HL-60 (cell line): ENCODE measurements around the gene CDC37L1.

ENCODE experiments used
- DNase-seq, 2 experiments: peaks; one replicate each; pipeline ENCODE4 v3.0.0-alpha.2; 2010 to 2020; ENCODE audit warnings: low read depth in 1 of 2, low spot score in 1 of 2
- H3K27ac ChIP-seq: fragments of 250-450 bp; sonication (Bioruptor Pico); replicated peaks from 2 replicates; pipeline ENCODE4 v1.5.1; 2020; ENCODE audit warnings: mild to moderate bottlenecking, moderate library complexity
- H3K27me3 ChIP-seq: fragments of 250-450 bp; sonication (Bioruptor Pico); 2 replicates; pipeline ENCODE4 v1.5.1; 2021; ENCODE audit warnings: mild to moderate bottlenecking, moderate library complexity; ENCODE audit not compliant: insufficient read depth, poor library complexity, severe bottlenecking
- H3K4me3 ChIP-seq: replicated peaks from 2 replicates; pipeline ENCODE4 v1.5.1; 2011; ENCODE audit warnings: mild to moderate bottlenecking, control low read depth, low read length; ENCODE audit not compliant: insufficient read depth
- CTCF ChIP-seq: IDR thresholded peaks from one replicate; pipeline ENCODE4 v1.5.1; 2011; ENCODE audit warnings: low read length, control low read depth, inconsistent platforms; ENCODE audit not compliant: insufficient read depth
- GABPA ChIP-seq: IDR thresholded peaks from 2 replicates; pipeline ENCODE4 v1.6.1; 2012; ENCODE audit warnings: low read depth
- POLR2AphosphoS5 ChIP-seq: IDR thresholded peaks from 2 replicates; pipeline ENCODE4 v1.6.1; 2012; ENCODE audit warnings: low read depth
- REST ChIP-seq: IDR thresholded peaks from 2 replicates; pipeline ENCODE4 v1.6.1; 2012; ENCODE audit warnings: low read depth; ENCODE audit not compliant: insufficient replicate concordance
- SPI1 ChIP-seq: IDR thresholded peaks from 2 replicates; pipeline ENCODE4 v1.6.1; 2012; ENCODE audit warnings: low read depth, mild to moderate bottlenecking, borderline replicate concordance

Gene CDC37L1

GRCh38 chr9:4756420-4756819 lies 77.1 kb downstream of the CDC37L1 start:
- H3K4me3 ChIP-seq, result no peak overlapping the region
- DNase-seq, result no peak
- TF ChIP-seq REST, result no peak
- no peak for TF ChIP-seq SPI1
- no peak for TF ChIP-seq POLR2AphosphoS5
- TF ChIP-seq CTCF, result no peak
- TF ChIP-seq GABPA, result no peak
- no peak overlapping the region for H3K27ac ChIP-seq
- H3K27me3 ChIP-seq, result no peaks in the 10 kb centered on the region
